HG02970 (cell line): ENCODE measurements around the gene PHACTR2.

Source experiments
- ATAC-seq: cut with Tn5 transposase; IDR thresholded peaks from one replicate; pipeline ENCODE4 v1.9.1; 2021; ENCODE audit warnings: mild to moderate bottlenecking, moderate library complexity, moderate number of reproducible peaks; ENCODE audit not compliant: unreplicated experiment, low FRiP score

The PHACTR2 gene

DNA sequence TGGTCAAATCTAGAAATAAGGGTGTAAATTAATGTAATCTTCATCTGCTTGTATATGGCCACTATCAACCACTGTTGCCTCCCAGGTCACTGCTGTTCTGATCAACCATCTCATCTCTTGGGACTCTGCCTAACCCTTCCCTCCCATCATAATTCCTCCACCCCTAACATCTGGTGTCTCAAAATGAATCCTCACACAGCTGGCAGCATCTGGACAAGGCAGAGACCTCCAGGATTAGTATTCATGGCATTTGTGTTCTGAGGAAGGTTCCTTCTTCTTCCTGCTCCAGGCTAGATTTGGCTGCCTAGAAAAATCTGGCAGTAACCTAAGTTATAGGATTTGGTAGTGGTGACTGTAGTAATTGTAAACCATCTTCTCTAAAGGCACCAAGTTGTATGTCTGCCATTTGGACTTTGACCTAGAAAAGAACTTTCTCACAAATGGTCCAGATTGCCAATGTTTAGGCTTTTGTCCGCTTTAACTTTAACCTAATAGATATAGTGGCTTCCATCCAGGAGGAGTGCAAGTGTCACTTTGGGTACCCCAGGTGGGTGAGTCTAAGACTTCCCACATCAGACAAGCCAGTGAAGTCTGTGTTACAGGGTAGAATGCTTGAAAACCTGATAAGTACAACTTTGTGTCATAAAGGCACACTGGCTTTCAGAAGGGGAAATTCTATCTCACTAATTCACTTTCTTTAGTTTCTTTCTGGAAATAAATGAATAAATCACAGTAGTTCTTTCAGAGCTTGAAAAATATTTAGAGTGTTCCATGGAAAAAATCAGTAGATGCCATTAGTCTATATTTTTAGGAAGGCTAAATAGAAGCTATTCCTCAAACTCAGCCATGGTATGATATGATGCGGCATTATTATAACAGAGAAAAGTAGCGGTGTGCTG is 3.0 kb upstream of the PHACTR2 start:
- ATAC-seq: no peak

GRCh38 chr6:143675382-143675900 is 2.3 kb upstream of the PHACTR2 start:
- ATAC-seq: no peak

GRCh38 chr6:143675946-143676345 is 1.8 kb upstream of the PHACTR2 start:
- ATAC-seq: no peak

DNA sequence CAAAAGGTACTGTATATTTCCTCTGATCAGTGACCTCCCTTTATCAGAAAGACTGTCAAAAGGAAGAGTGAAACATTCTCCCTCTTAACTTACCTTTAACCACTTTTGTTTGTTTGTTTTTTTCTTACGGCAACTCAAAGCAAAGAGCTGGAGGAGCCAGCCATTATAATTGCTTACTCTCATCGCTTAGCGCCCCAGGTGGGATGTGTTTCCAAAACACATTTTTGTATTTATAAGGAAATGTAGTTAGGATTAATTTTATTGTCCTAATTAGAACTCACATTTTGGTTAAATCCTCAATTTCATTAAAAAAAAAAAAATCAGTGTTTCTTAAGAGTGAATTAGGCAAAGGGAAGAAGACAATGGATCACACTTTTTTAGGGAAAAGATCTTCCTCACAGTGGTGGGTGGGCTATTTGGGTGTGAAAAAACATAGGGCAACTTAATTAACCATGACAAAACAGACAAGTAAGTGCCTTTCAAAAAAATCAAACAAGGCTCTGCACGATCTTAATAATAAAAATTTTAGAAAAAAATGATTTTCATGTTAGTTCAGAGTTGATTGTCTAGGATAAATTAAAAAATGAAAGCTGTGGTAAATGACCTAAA is 1.2 kb upstream of the PHACTR2 start:
- no peak for ATAC-seq

- ATAC-seq: no peak
These were observed 231 bp upstream of the PHACTR2 start for GRCh38 chr6:143677577-143677890.

- no peak for ATAC-seq
These were observed 1.3 kb downstream of the PHACTR2 start for GRCh38 chr6:143679041-143679440.

DNA sequence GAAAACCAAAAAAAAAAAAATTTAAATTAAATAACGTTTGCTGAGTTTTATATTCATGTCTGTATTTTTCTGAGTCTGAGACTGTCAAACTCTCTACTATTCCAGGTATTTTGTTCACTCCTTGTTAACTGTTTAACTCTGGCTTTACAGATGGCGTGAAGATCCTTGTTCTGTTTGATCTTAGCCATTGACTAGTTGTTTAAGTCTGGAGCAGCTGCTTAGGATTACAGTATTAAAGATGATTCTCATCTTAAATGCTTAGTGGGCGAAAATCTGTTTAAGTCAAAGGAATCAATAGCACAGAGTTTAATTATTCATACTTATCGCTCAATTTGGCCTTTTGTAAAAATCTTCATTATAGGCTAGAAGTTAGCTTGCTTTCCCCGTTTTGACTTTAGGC is 2.4 kb downstream of the PHACTR2 start:
- ATAC-seq: no peak

- ATAC-seq: no peak
These were observed 5.0 kb downstream of the PHACTR2 start for GRCh38 chr6:143682805-143683204.

GRCh38 chr6:143684486-143684885 is 6.7 kb downstream of the PHACTR2 start:
- ATAC-seq: no peak

- no peak for ATAC-seq
These were observed 7.9 kb downstream of the PHACTR2 start for GRCh38 chr6:143685653-143686052.

- no peak for ATAC-seq
These were observed 9.8 kb downstream of the PHACTR2 start for GRCh38 chr6:143687591-143687990.

DNA sequence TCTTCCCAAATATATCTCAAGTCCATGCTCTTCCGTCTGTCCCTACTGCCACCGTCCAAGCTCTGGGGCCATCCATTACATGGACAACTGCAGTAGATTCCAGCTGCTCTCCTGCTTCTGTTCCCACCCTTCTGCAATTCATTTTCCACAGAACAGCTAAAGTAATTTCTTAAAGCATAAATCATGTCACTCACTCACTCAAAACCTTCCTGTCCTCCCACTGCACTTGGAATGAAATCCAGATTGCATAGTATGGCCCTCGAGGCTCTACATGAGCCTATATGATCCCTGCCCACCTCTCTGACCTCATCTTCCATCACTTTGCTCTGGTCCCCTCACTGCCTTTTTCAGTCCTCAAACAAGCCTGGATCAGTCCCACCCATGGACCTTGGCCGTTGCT is 10.9 kb downstream of the PHACTR2 start:
- no peak for ATAC-seq

GRCh38 chr6:143689852-143690251 is 12.1 kb downstream of the PHACTR2 start:
- ATAC-seq: no peak

DNA sequence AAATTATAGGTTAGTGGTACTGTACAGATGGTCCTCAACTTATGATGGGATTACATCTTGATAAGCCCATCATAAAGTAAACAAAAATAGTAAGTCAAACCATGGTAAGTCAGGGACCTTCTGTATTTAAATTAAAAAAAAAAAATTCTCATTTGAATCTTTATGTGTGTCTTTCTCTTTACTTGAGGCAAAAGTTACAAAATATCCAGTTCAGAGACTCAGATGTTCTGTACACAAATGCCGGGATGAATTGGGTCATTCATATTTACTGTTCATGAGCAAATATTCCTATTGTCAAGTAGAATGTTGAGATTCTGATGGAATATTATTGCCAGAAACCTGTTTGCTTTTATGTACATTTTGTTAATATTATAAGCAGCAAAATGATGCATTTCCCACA is 13.4 kb downstream of the PHACTR2 start:
- ATAC-seq: no peak

- ATAC-seq: no peak
These were observed 14.3 kb downstream of the PHACTR2 start for GRCh38 chr6:143691900-143692636.

DNA sequence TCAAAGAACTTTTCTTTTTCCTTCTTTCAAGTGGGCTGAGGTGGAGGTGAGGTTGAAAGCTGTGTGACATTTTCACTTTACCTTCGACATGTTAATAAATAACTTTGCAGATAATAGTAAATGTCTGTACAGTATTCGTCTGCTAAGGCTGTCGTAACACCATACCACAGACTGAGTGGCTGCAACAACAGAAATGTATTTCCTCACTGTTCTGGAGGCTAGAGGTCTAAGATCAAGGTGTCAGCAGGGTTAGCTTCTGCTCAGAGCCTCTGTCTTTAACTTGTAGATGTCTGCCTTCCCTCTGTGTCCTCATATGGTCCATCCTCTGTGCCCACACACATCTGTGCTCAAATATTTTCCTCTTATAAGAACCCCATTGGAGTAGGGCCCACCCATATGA is 14.9 kb downstream of the PHACTR2 start:
- ATAC-seq: no peak

DNA sequence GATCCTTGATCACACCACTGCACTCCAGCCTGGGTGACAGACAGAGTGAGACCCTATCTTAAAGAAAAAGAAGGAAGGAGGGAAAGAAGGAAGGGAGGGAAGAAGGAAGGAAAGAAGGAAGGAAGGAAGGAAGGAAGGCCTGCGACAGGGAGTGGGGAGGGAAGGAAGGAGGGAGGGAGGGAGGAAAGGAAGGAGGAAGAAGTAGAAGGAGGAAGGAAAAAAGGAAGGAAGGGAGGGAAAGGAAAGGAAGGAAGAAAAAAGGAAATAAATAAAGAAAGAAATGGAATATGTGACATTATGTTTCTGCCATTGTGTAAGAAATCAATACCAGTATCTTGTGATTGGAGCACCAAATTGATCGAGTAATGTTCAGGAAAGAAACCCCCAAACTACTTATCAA is 16.2 kb downstream of the PHACTR2 start:
- no peak for ATAC-seq

- no peak for ATAC-seq
These were observed 16.8 kb downstream of the PHACTR2 start for GRCh38 chr6:143694560-143694959.

GRCh38 chr6:143695130-143695968 is 17.6 kb downstream of the PHACTR2 start:
- no peak for ATAC-seq

DNA sequence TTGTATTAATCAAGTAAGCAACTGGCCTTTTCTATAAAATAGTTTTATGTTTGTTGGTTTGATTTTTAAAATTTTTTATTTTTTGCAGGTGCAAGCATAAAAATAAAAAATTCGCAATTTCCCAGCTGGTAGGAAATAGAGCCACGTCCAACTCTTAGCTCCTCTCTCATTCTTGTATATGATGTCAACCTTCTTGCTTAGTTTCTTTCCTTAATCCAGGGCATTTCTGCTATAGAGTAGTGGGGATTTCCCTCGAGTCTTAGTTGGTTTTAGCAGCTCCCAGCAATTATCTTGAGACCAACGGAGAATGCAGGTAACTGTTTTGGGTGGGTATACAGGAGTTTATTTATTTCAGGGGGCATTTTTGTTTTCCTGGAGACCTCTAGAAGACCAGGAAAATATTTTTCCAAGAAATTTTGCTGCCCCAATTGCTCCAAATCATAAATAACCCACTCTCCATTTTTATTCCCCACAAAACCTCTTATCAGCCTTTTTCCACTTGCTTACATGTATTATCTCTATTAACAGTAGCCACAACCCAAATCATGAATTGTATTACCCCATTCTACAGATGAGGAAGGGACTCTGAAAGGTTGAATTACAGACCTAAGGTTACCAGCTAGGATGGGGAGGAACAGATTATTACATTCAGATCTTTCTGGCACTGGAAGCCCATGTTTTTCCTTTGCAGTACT is 18.4 kb downstream of the PHACTR2 start:
- no peak for ATAC-seq
